Esophagus (tissue), 2 donors: ENCODE results near the gene CDY2B. TPM values are rescaled to one million over a fixed set of nuclear protein-coding genes. Genes with fewer than 3 reads are reported as not detected.
"Not testable (repeated sequence)": the region's sequence is repeated elsewhere in the genome, so short reads cannot be mapped to it uniquely, and the experiment has no call there.

Experiments used
- H3K27ac ChIP-seq, 2 donors: one replicate each; pipeline ENCODE4 v1.5.1; 2013; ENCODE audit warnings: low read depth in 2 of 2, mild to moderate bottlenecking in 2 of 2, inconsistent platforms in 1 of 2, low read length in 1 of 2, moderate library complexity in 1 of 2
- H3K27me3 ChIP-seq, 2 donors: one replicate each; pipeline ENCODE4 v1.6.1; 2013; ENCODE audit warnings: low read length in 2 of 2, control low read depth in 1 of 2, mild to moderate bottlenecking in 1 of 2; ENCODE audit not compliant: insufficient read depth in 2 of 2, control insufficient read depth in 1 of 2
- H3K36me3 ChIP-seq, 2 donors: one replicate each; pipeline ENCODE4 v1.6.1; 2013; ENCODE audit warnings: low read length in 1 of 2; ENCODE audit not compliant: control insufficient read depth in 2 of 2, insufficient read depth in 2 of 2
- H3K4me1 ChIP-seq, 2 donors: one replicate each; pipeline ENCODE4 v1.6.1; 2013; ENCODE audit warnings: low read length in 1 of 2; ENCODE audit not compliant: control insufficient read depth in 2 of 2, insufficient read depth in 2 of 2
- H3K4me3 ChIP-seq, 2 donors: one replicate each; pipeline ENCODE4 v1.5.1; 2013; ENCODE audit warnings: low read length in 2 of 2, mild to moderate bottlenecking in 2 of 2, low read depth in 1 of 2, moderate library complexity in 1 of 2
- H3K9me3 ChIP-seq, 2 donors: one replicate each; pipeline ENCODE4 v1.6.1; 2013; ENCODE audit warnings: mild to moderate bottlenecking in 2 of 2, low read depth in 1 of 2, low read length in 1 of 2, moderate library complexity in 1 of 2; ENCODE audit not compliant: control insufficient read depth in 2 of 2, insufficient read depth in 1 of 2
- WGBS, 2 donors: extraction: QIAGEN DNeasy Blood & Tissue Kit; methylation state at CpG; one replicate each; pipeline ENCODE4 v1.1.7; 2013; 5-methylcytosine and 5-hydroxymethylcytosine counted together
- polyA plus RNA-seq, 2 donors: library from polyadenylated mRNA; stranded (reverse); fragments of 200-250 nt; gene quantifications; one replicate each; pipeline ENCODE4 v1.2.3, GENCODE V29; 2013
- donor health status: healthy with polysubstance abuse.
- donor health status: Bipolar disorder and iron deficiency.

Gene CDY2B
- polyA plus RNA-seq, 2 donors: not detected

DNA sequence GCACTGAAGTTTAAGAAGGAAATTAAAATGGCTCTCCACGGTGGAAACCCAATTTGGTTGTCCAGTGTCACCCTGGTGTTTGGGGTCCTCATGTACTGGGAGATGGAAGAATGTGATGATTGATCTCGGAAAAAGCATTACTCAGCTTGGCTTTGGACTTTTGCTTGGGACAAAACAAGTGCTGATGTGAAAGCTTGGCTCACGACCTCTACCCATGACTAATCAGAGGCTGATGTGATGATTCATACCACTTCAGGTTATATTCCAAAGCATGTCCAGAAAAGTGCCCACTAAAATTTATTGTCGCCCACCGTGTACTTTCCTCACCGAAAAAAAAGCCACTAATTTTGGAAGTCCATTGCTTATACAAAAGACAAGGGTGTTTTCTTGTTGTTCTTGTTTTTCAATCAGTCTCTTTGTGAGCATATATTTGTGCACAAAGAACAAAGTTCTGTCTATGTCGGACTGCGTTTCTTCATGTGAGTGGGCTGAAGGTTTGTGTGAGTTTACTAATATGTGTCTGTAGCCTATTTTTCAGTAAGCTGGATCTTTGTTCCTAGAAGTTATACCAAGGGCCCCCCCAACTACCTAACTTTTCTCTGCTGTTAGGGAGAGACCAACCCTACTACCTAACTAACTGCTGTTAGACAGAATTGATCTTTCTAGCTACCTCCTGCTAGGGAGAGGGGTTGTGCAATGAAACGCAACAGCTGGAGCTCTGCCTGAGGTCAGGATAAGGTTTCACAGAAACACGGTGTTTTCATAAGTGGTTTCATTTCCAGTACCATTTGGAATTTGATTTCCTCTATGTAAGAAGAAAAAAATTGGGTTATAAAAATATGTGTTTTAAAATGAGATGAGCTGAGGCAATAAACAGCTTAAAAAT lies 22.8 kb downstream of the CDY2B start:
- WGBS, 2 donors: no CpG with 5 or more reads among the region's 10 CpGs
- H3K36me3 ChIP-seq, H3K4me1 ChIP-seq, H3K9me3 ChIP-seq, H3K27me3 ChIP-seq, H3K4me3 ChIP-seq, H3K27ac ChIP-seq: not testable (repeated sequence)

GRCh38 chrY:17856508-17856907 lies 23.5 kb downstream of the CDY2B start:
- not testable (repeated sequence) for H3K4me3 ChIP-seq, H3K27ac ChIP-seq, H3K27me3 ChIP-seq, H3K36me3 ChIP-seq, H3K4me1 ChIP-seq, H3K9me3 ChIP-seq
- no CpG with 5 or more reads among the region's 3 CpGs for WGBS, 2 donors

- not testable (repeated sequence) for H3K4me1 ChIP-seq, H3K4me3 ChIP-seq, H3K9me3 ChIP-seq, H3K27ac ChIP-seq, H3K27me3 ChIP-seq, H3K36me3 ChIP-seq
- WGBS, 2 donors: no CpG with 5 or more reads among the region's 4 CpGs
Measured at GRCh38 chrY:17849131-17849530, 30.9 kb downstream of the CDY2B start.

GRCh38 chrY:17832149-17832548 lies 47.9 kb downstream of the CDY2B start:
- no CpG with 5 or more reads among the region's 12 CpGs for WGBS, 2 donors

More at GRCh38 chrY:17832149-17832548, 47.9 kb downstream of the CDY2B start:
- not testable (repeated sequence) for H3K27me3 ChIP-seq, H3K36me3 ChIP-seq, H3K9me3 ChIP-seq, H3K27ac ChIP-seq, H3K4me3 ChIP-seq, H3K4me1 ChIP-seq

Other genes with a start within 250 kb of the CDY2B start
- gene CDY2A, start 145.6 kb upstream of the CDY2B start, polyA plus RNA-seq: not detected